Measurements from ENCODE around the gene UBXN11.

The UBXN11 gene

GRCh38 chr1:26283279-26283853 is 23.1 kb downstream of the UBXN11 start:
- peaks cover 28% of the 10 kb centered on the region for H3K4me1 ChIP-seq (ENCODE audit: low read length)
- H3K36me3 ChIP-seq (replicated peaks; ENCODE audit: low read depth, low read length): peaks cover 5% of the 10 kb centered on the region
- no peak overlapping the region for H3K4me3 ChIP-seq (ENCODE audit: low read length)
- no peak overlapping the region for H3K9ac ChIP-seq (ENCODE audit: low read length)
- H3K27ac ChIP-seq (ENCODE audit: low read length): no peak overlapping the region
- TF ChIP-seq CTCF (IDR thresholded peaks at IDR 0.05; ENCODE audit: low read depth, low read length) (no peak), EZH2phosphoT487 (IDR thresholded peaks at IDR 0.05; ENCODE audit: low read depth) (no peak)
- H3K79me2 ChIP-seq (ENCODE audit: low read length): no peaks in the 10 kb centered on the region
- no peak overlapping the region for H2AFZ ChIP-seq (ENCODE audit: low read depth, low read length)
- H3K9me3 ChIP-seq (ENCODE audit: insufficient read depth, low read length): no peaks in the 10 kb centered on the region; the same call in 1 of the 2 replicates
- no peaks in the 10 kb centered on the region for H4K20me1 ChIP-seq (ENCODE audit: insufficient read depth, low read length)
- H3K27me3 ChIP-seq (ENCODE audit: low read depth, low read length): no peaks in the 10 kb centered on the region
- no peak overlapping the region for H3K4me2 ChIP-seq (ENCODE audit: low read length)

- TF ChIP-seq CTCF (IDR thresholded peaks at IDR 0.05; ENCODE audit: low read depth, low read length) (no peak), EZH2phosphoT487 (IDR thresholded peaks at IDR 0.05; ENCODE audit: low read depth) (no peak)
- H4K20me1 ChIP-seq (ENCODE audit: insufficient read depth, low read length): no peaks in the 10 kb centered on the region
- no peak overlapping the region for H2AFZ ChIP-seq (ENCODE audit: low read depth, low read length)
- H3K4me2 ChIP-seq (ENCODE audit: low read length): no peak overlapping the region
- H3K4me3 ChIP-seq (ENCODE audit: low read length): no peak overlapping the region
- H3K79me2 ChIP-seq (ENCODE audit: low read length): no peaks in the 10 kb centered on the region
- peaks cover 11% of the 10 kb centered on the region for H3K36me3 ChIP-seq (replicated peaks; ENCODE audit: low read depth, low read length)
- H3K9ac ChIP-seq (ENCODE audit: low read length): no peak overlapping the region
- H3K9me3 ChIP-seq (ENCODE audit: insufficient read depth, low read length): no peaks in the 10 kb centered on the region
- peaks cover 19% of the 10 kb centered on the region for H3K4me1 ChIP-seq (ENCODE audit: low read length)
- no peaks in the 10 kb centered on the region for H3K27me3 ChIP-seq (ENCODE audit: low read depth, low read length)
- no peak overlapping the region for H3K27ac ChIP-seq (ENCODE audit: low read length)
These were observed 24.0 kb downstream of the UBXN11 start for GRCh38 chr1:26282401-26282918.

GRCh38 chr1:26281971-26282370 is 24.5 kb downstream of the UBXN11 start:
- H3K9me3 ChIP-seq (ENCODE audit: insufficient read depth, low read length): no peaks in the 10 kb centered on the region
- H3K4me3 ChIP-seq (ENCODE audit: low read length): no peak overlapping the region
- TF ChIP-seq EZH2phosphoT487 (IDR thresholded peaks at IDR 0.05; ENCODE audit: low read depth): no peak
- no peak for TF ChIP-seq CTCF (IDR thresholded peaks at IDR 0.05; ENCODE audit: low read depth, low read length)
- H4K20me1 ChIP-seq (ENCODE audit: insufficient read depth, low read length): no peaks in the 10 kb centered on the region
- no peak overlapping the region for H2AFZ ChIP-seq (ENCODE audit: low read depth, low read length)
- peaks cover 14% of the 10 kb centered on the region for H3K4me1 ChIP-seq (ENCODE audit: low read length)
- H3K27ac ChIP-seq (ENCODE audit: low read length): no peak overlapping the region
- H3K36me3 ChIP-seq (replicated peaks; ENCODE audit: low read depth, low read length): peaks cover 16% of the 10 kb centered on the region
- H3K79me2 ChIP-seq (ENCODE audit: low read length): no peaks in the 10 kb centered on the region
- no peak overlapping the region for H3K4me2 ChIP-seq (ENCODE audit: low read length)
- no peak overlapping the region for H3K9ac ChIP-seq (ENCODE audit: low read length)
- H3K27me3 ChIP-seq (ENCODE audit: low read depth, low read length): no peaks in the 10 kb centered on the region

- H3K27ac ChIP-seq (ENCODE audit: low read length): no peak overlapping the region
- peaks cover 11% of the 10 kb centered on the region for H3K4me1 ChIP-seq (ENCODE audit: low read length)
- no peak overlapping the region for H2AFZ ChIP-seq (ENCODE audit: low read depth, low read length)
- H3K36me3 ChIP-seq (replicated peaks; ENCODE audit: low read depth, low read length): peaks cover 23% of the 10 kb centered on the region
- no peak overlapping the region for H3K4me2 ChIP-seq (ENCODE audit: low read length)
- no peaks in the 10 kb centered on the region for H3K79me2 ChIP-seq (ENCODE audit: low read length)
- no peaks in the 10 kb centered on the region for H3K9me3 ChIP-seq (ENCODE audit: insufficient read depth, low read length)
- H3K27me3 ChIP-seq (ENCODE audit: low read depth, low read length): no peaks in the 10 kb centered on the region
- no peak for TF ChIP-seq CTCF (IDR thresholded peaks at IDR 0.05; ENCODE audit: low read depth, low read length)
- no peak for TF ChIP-seq EZH2phosphoT487 (IDR thresholded peaks at IDR 0.05; ENCODE audit: low read depth)
- no peak overlapping the region for H3K9ac ChIP-seq (ENCODE audit: low read length)
- H3K4me3 ChIP-seq (ENCODE audit: low read length): no peak overlapping the region
- H4K20me1 ChIP-seq (ENCODE audit: insufficient read depth, low read length): no peaks in the 10 kb centered on the region
These were observed 25.1 kb downstream of the UBXN11 start for GRCh38 chr1:26281091-26281958.

Data from OCI-LY3 (cell line).